GM19467 (cell line): ENCODE data around the gene KLHL13.
"Not testable (repeated sequence)": the region's sequence is repeated elsewhere in the genome, so short reads cannot be mapped to it uniquely, and the experiment has no call there.

ENCODE experiments used
- ATAC-seq: cut with Tn5 transposase; IDR thresholded peaks from one replicate; pipeline ENCODE4 v1.9.1; 2021; ENCODE audit warnings: mild to moderate bottlenecking, moderate library complexity; ENCODE audit not compliant: unreplicated experiment

Gene KLHL13

GRCh38 chrX:118074196-118074595 lies 42.4 kb downstream of the KLHL13 start:
- no peak for ATAC-seq

DNA sequence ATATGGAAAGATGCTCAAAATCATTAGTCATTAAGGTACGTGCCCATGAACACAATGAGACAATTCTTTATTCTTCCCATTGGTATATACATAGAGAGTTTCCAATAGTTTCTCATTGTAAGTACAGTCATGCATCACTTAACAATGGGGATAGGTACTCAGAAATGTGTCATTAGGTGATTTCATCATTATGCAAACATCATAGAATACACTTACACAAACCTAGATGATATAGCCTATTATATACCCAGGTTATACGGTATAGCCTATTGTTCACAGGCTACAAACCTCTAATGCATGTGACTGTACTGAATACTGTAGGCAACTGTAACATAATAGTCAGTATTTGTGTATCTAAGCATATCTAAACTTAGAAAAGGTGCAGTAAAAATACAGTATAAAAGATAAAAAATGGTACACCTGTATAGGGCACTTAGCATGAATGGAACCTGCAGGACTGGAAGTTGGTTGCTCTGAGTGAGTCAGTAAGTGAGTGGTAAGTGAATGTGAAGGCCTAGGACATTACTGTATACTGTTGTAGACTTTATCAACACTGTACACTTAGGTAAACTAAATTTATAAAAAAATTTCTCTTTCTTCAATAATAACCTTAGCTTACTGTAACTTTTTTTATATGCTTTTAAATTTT lies 49.6 kb downstream of the KLHL13 start:
- ATAC-seq: no peak

- ATAC-seq: peak; percentile 70
Measured at GRCh38 chrX:118062817-118063615, 53.6 kb downstream of the KLHL13 start.

DNA sequence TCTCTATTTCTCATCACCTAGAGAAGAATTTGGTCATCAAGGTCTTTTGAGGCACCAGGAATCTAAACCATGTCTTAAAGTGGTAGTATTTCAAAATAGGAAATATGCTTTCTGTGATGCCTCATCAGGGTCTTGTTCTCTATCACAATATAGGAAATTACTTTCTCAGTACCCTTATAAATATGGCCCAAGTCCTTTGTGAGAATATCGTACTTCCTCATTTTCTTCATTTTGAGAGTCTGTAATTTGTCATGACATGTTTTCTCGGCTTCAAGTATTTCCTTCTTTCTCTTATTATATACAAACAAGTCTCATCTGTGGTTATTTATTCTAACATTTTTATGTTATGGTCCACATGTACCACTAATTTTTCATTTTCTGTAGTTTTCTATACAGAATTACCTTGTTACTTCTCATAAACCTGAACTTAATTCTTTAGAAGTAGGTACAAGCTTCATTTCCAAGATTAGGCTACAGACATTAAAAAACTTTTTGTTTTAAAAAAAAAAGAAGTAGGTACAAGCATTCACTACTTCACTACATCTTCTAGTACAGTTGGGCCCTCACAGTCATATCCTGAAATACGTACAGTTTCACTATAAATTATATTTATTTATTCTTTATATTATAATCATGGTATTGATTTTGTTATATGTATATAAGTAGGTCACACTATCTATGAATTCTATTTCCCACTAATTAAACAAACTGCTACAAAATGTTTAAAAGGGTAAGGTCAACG lies 54.4 kb downstream of the KLHL13 start:
- no peak for ATAC-seq

DNA sequence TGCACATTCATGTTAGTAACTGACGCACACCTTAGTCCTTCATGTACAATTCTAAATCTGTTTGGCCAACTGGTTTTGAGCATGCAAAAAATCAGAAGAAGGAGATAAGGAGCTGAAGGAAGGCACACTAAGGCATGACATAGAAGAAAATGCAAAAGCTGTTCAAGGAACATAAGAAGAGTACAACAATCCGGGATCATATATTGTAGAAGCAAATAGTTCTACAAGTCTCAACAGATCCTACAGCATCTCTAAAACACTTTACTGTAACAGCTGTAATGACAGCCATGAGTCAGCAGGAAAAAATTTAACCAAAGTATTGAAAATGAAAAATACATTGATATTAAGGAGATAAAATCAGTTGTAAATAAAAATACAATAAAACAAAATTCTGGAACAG lies 57.7 kb downstream of the KLHL13 start:
- ATAC-seq: no peak

DNA sequence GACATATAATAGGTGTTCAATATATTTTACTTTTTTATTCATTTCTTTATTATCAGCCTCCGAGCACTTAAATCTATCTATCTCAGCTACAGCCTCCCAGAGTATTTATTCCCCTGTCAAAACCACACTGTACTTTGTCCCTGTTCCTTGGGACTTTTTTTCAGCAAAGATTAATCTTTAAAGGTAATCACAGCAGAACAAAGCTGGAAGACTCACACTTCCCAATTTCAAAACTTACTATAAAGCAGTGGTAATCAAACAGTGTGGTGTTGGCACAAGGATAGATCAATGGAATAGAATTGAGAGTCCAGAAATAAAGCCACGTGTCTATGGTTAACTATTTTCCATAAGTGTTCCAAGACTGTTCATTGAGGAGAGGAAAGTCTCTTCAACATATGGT lies 59.7 kb downstream of the KLHL13 start:
- ATAC-seq: no peak

GRCh38 chrX:118049713-118050112 lies 66.9 kb downstream of the KLHL13 start:
- no peak for ATAC-seq

- ATAC-seq: no peak
Measured at GRCh38 chrX:118047446-118048186, 69.0 kb downstream of the KLHL13 start.

GRCh38 chrX:118039591-118039990 lies 77.0 kb downstream of the KLHL13 start:
- ATAC-seq: no peak

GRCh38 chrX:118038614-118039365 lies 77.8 kb downstream of the KLHL13 start:
- no peak for ATAC-seq

DNA sequence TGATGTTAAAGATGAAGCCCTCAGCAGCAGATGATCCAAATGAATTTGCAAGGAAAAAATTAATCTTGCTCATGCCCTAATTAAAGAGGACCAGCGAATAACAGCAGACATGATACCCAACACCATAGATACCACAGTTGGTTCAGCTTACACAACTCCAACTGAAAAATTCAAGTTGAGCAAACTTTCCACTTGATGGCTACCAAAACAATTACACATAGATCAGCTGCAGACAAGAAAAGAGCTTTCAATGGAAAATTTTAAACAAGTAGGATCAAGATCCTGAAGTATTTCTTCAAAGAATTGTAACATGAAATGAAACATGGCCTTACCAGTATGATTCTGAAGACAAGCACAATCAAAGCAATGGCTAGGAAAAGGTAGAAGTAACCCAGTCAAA lies 90.0 kb downstream of the KLHL13 start:
- no peak for ATAC-seq

- no peak for ATAC-seq
Measured at GRCh38 chrX:118025226-118025625, 91.4 kb downstream of the KLHL13 start.

- ATAC-seq: no peak
Measured at GRCh38 chrX:118024482-118024881, 92.1 kb downstream of the KLHL13 start.

GRCh38 chrX:118022753-118023152 lies 93.9 kb downstream of the KLHL13 start:
- ATAC-seq: no peak

DNA sequence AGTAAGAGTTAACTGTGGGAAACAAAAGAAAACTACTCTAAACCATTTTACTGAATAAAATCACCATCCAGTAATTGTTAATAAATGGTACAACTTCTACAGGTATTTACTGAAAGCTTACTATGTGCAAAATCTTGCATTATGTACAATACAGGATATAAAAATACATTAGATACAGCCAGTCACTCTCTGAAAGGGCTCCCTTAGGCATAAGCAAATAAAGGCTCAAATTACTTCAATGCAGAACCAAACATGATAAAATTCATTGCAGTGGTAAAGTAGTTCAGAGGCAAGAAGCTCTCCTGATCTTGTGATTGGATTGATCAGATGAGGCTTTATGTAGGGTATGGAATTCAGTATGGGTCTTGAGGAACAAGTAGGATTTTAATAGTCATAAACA lies 100.2 kb downstream of the KLHL13 start:
- no peak for ATAC-seq

DNA sequence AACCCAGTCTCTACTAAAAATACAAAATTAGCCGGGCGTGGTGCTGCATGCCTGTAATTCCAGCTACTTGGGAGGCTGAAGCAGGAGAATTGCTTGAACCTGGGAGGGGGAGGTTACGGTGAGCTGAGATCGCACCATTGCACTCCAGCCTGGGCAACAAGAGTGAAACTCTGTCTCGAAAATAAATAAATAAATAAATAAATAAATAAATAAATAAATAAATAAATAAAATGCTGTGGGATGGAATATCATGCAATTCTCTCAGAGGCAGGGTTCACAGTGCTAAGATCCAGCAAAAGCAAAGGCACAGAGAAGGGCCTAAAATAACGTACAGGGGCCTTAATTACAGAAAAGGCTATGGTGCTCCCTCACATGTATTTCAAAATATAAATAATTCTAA lies 114.2 kb downstream of the KLHL13 start:
- ATAC-seq: not testable (repeated sequence)

DNA sequence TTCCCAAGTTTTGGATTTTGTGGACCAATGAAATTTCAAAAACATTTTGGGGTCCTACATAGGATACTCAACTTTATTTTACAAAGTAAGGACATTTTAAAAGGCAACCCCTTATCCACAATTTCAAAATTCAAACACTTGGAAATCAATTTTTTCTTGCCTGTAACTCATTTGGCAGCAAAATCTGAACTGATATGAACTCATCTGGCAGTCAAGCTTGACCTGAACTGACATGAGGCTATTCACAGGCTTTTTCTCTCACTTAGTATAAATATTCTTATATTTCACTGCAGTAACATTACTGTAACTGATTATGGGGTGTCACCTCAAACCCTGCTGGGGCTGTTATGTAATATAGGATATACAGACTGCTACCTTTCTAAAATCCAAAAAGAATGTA lies 116.1 kb downstream of the KLHL13 start:
- ATAC-seq: no peak

DNA sequence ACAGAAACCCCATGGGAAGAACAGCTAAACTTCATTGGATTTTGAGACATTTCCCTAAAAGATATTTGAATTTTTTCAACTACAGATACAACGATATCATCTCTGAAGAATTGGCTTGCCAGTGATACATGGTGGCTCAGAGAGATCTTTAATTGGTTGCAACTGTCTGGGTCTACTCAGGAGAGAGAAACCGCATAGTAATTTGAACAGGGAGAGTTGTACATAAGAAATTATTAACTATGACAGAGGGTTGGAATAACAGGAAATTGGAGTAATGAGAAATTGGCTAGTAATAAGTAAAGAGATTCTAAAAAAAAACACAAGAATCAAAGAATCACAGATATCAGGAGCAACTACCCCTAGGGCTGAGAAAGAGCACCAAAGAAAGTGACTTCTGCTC lies 118.4 kb downstream of the KLHL13 start:
- no peak for ATAC-seq

DNA sequence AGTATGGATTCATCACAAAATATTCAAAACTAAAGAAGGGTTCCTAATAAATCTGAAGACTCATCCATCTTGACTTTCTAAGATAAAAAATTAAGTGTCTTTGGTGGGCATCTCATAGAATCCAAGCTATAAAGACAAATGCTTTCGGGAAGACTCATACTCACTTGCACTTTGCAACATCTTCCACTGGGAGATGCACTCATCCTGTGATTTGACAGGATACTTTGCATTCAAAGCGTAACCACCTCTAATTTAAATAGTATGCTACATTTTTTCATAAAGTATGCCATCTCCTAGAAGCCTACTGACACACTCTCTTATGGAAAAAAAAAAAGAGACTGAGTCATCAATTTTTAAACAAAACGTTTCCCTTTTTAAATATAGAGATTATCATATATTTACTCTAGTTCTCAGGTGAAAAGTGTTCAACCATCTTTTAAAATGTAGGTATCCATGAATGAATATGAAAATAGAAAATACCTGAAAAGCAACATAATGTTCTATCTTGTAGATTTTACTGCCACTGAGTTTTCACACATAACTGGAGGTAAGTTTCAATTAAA lies 119.6 kb downstream of the KLHL13 start:
- no peak for ATAC-seq

DNA sequence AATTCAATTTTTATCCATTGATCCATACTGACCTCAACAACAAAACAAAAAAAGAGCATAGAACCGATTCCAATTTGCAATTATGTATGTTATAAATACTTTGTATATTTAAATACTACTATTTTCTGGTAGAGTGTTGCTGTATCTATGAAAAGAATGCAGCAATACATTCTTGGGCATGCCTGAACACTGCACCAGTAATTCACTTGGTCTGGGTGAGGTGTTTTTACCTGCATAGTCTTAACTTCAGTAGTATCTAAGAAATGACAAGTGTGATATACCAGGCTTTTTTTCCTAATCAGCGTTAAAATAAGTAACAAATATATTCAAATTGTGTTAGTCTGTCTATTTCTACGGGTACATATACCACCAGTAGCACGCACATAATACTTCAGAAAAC lies 120.2 kb downstream of the KLHL13 start:
- no peak for ATAC-seq
